Measurements from ENCODE around the gene MAPK13.

MAPK13 gene

GRCh38 chr6:36149476-36149875 is 19.2 kb downstream of the MAPK13 start:
- TF ChIP-seq CTCF (IDR thresholded peaks at IDR 0.05; ENCODE audit: borderline replicate concordance, insufficient read depth, low read depth, low read length) = no peak
- H3K4me3 ChIP-seq (ENCODE audit: low read depth, low read length) = no peak overlapping the region

- H3K4me3 ChIP-seq (ENCODE audit: low read depth, low read length) = no peak overlapping the region
- TF ChIP-seq CTCF (IDR thresholded peaks at IDR 0.05; ENCODE audit: borderline replicate concordance, insufficient read depth, low read depth, low read length) = no peak
These were observed 20.0 kb downstream of the MAPK13 start for GRCh38 chr6:36150283-36150682.

- TF ChIP-seq CTCF (IDR thresholded peaks at IDR 0.05; ENCODE audit: borderline replicate concordance, insufficient read depth, low read depth, low read length) = no peak
These were observed 24.0 kb downstream of the MAPK13 start for GRCh38 chr6:36154286-36154685.

GRCh38 chr6:36155662-36156061 is 25.3 kb downstream of the MAPK13 start:
- H3K4me3 ChIP-seq (ENCODE audit: low read depth, low read length) = no peak overlapping the region
- TF ChIP-seq CTCF (IDR thresholded peaks at IDR 0.05; ENCODE audit: borderline replicate concordance, insufficient read depth, low read depth, low read length) = no peak

More at GRCh38 chr6:36154286-36154685, 24.0 kb downstream of the MAPK13 start:
- H3K4me3 ChIP-seq (ENCODE audit: low read depth, low read length) = no peak overlapping the region

- no peak overlapping the region for H3K4me3 ChIP-seq (ENCODE audit: low read depth, low read length)
- TF ChIP-seq CTCF (IDR thresholded peaks at IDR 0.05; ENCODE audit: borderline replicate concordance, insufficient read depth, low read depth, low read length) = no peak
These were observed 29.9 kb downstream of the MAPK13 start for GRCh38 chr6:36160147-36160760.

- H3K4me3 ChIP-seq (ENCODE audit: low read depth, low read length) = no peak overlapping the region
- no peak for TF ChIP-seq CTCF (IDR thresholded peaks at IDR 0.05; ENCODE audit: borderline replicate concordance, insufficient read depth, low read depth, low read length)
These were observed 39.0 kb downstream of the MAPK13 start for GRCh38 chr6:36169023-36170007.
